ENCODE results near the gene KAZN.

GRCh38 chr1:14786109-14786675, 187.7 kb downstream of the KAZN start:
- TF ChIP-seq, protein P1, sequence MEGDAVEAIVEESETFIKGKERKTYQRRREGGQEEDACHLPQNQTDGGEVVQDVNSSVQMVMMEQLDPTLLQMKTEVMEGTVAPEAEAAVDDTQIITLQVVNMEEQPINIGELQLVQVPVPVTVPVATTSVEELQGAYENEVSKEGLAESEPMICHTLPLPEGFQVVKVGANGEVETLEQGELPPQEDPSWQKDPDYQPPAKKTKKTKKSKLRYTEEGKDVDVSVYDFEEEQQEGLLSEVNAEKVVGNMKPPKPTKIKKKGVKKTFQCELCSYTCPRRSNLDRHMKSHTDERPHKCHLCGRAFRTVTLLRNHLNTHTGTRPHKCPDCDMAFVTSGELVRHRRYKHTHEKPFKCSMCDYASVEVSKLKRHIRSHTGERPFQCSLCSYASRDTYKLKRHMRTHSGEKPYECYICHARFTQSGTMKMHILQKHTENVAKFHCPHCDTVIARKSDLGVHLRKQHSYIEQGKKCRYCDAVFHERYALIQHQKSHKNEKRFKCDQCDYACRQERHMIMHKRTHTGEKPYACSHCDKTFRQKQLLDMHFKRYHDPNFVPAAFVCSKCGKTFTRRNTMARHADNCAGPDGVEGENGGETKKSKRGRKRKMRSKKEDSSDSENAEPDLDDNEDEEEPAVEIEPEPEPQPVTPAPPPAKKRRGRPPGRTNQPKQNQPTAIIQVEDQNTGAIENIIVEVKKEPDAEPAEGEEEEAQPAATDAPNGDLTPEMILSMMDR (IDR thresholded peaks at IDR 0.05; ENCODE audit: insufficient read depth, low read depth, low read length), result no peak
- no peak for TF ChIP-seq EZH2 (IDR thresholded peaks at IDR 0.05; ENCODE audit: insufficient read depth, low read length)
